NT2/D1 (cell line): ENCODE data around the gene AMELX.

ENCODE experiments used
- DNase-seq: peaks from one replicate; pipeline ENCODE4 v3.0.0-alpha.2; 2011; ENCODE audit warnings: low read depth, low spot score
- H3K27me3 ChIP-seq: 2 replicates; pipeline ENCODE4 v1.6.0; 2011; ENCODE audit warnings: mild to moderate bottlenecking; ENCODE audit not compliant: insufficient read length, insufficient read depth
- H3K36me3 ChIP-seq: 2 replicates; pipeline ENCODE4 v1.6.1; 2011; ENCODE audit warnings: mild to moderate bottlenecking, low read length, mixed read lengths; ENCODE audit not compliant: insufficient read depth, insufficient read length
- H3K4me1 ChIP-seq: 2 replicates; pipeline ENCODE4 v1.5.1; 2011; ENCODE audit not compliant: insufficient read depth, insufficient read length
- H3K4me3 ChIP-seq: 2 replicates; pipeline ENCODE4 v1.5.1; 2011; ENCODE audit warnings: low read depth; ENCODE audit not compliant: insufficient read length
- H3K9ac ChIP-seq: 2 replicates; pipeline ENCODE4 v1.6.0; 2011; ENCODE audit warnings: low read depth; ENCODE audit not compliant: insufficient read length
- H3K9me3 ChIP-seq: 2 replicates; pipeline ENCODE4 v1.5.1; 2011; ENCODE audit warnings: mild to moderate bottlenecking, low read length; ENCODE audit not compliant: insufficient read depth
- SUZ12 ChIP-seq: IDR thresholded peaks from 2 replicates; pipeline ENCODE4 v1.6.1; 2011; ENCODE audit not compliant: insufficient read length, insufficient read depth; ENCODE audit errors: extremely low read depth
- YY1 ChIP-seq: IDR thresholded peaks from 2 replicates; pipeline ENCODE4 v1.6.1; 2011; ENCODE audit not compliant: insufficient read length, insufficient read depth
- ZNF274 ChIP-seq: IDR thresholded peaks from 2 replicates; pipeline ENCODE4 v1.6.1; 2011; ENCODE audit warnings: mild to moderate bottlenecking, low read depth, low read length

The AMELX gene

GRCh38 chrX:11264925-11265324, 28.3 kb upstream of the AMELX start:
- H3K9me3 ChIP-seq = no peaks in the 10 kb centered on the region
- no peaks in the 10 kb centered on the region for H3K27me3 ChIP-seq
- no peak for DNase-seq
- no peaks in the 10 kb centered on the region for H3K36me3 ChIP-seq
- no peak overlapping the region for H3K9ac ChIP-seq
- H3K4me1 ChIP-seq = no peaks in the 10 kb centered on the region
- no peak for TF ChIP-seq SUZ12
- no peak for TF ChIP-seq YY1
- TF ChIP-seq ZNF274 = no peak
- H3K4me3 ChIP-seq = no peak overlapping the region

DNA sequence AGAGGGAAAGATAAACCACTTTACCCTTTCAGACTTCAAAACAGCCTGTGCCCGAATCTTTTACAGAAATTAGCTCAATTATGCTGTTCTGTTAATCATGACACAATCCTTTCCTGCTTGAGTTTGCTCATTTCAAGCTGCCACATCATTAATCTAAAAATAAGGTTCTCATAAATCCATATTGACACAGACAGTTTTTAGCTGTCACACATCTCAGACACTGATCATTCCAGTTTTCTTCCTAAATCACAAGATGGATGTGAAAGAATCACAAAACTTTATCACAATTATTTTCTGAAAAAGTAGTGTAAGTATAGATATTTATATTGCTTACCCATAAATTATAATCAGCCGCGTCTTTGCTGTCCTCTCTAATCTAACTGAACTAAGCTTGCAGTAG, 27.9 kb upstream of the AMELX start:
- no peak for DNase-seq
- H3K4me3 ChIP-seq = no peak overlapping the region
- TF ChIP-seq SUZ12 = no peak
- no peak for TF ChIP-seq YY1
- no peak for TF ChIP-seq ZNF274
- H3K27me3 ChIP-seq = no peaks in the 10 kb centered on the region
- no peaks in the 10 kb centered on the region for H3K4me1 ChIP-seq
- H3K9ac ChIP-seq = no peak overlapping the region
- no peaks in the 10 kb centered on the region for H3K36me3 ChIP-seq
- H3K9me3 ChIP-seq = no peaks in the 10 kb centered on the region

- Histone ChIP-seq H3K9me3 (no peaks in the 10 kb centered on the region), H3K4me1 (no peaks in the 10 kb centered on the region), H3K9ac (no peak overlapping the region), H3K36me3 (no peaks in the 10 kb centered on the region), H3K4me3 (no peak overlapping the region), H3K27me3 (no peaks in the 10 kb centered on the region)
- no peak for DNase-seq
- no peak for TF ChIP-seq YY1
- no peak for TF ChIP-seq ZNF274
- no peak for TF ChIP-seq SUZ12
Observed at GRCh38 chrX:11266573-11267003, 26.6 kb upstream of the AMELX start.

DNA sequence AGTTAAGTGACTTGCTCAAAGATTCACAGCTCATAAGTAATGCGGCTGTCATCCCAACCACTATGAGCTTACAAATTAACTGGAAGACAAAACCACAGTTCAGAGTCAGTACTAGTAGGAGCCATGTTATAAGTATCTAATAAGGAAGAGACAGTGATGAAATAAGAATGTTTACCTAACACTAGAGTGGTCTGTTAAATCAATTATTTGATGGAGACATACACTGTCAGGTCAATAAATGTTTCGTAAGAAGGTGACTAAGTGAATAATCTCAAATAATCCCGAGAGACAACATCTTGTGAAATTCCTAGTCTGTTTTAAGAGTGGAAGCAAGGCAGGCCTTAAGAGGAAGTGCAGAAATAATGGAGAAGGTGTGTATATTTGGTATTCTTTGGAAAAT, 25.8 kb upstream of the AMELX start:
- Histone ChIP-seq H3K9me3 (no peaks in the 10 kb centered on the region), H3K9ac (no peak overlapping the region), H3K36me3 (no peaks in the 10 kb centered on the region), H3K4me1 (no peaks in the 10 kb centered on the region), H3K27me3 (no peaks in the 10 kb centered on the region), H3K4me3 (no peak overlapping the region)
- TF ChIP-seq ZNF274 = no peak
- no peak for TF ChIP-seq SUZ12
- no peak for TF ChIP-seq YY1
- DNase-seq = no peak

DNA sequence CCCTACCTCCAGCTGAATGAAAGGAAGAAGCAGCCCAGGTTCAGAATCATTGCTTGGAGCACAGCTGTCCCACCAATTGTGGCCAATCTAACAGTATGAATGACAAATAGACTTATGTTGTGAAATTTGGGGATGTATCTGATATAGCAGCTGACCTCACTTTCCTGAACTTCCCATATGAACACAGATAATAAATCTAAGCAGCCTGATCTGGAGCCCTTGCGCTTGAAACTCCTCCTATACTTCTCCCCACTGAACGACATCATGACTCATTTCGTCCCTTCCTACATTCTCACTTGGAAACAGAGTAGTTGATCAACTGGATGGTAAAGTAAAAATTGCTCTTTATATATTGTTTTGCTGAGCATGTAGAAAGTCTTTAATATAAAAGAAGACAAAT, 24.2 kb upstream of the AMELX start:
- no peak for DNase-seq
- Histone ChIP-seq H3K36me3 (no peaks in the 10 kb centered on the region), H3K4me1 (no peaks in the 10 kb centered on the region), H3K9me3 (no peaks in the 10 kb centered on the region), H3K9ac (no peak overlapping the region), H3K4me3 (no peak overlapping the region), H3K27me3 (no peaks in the 10 kb centered on the region)
- TF ChIP-seq YY1 (no peak), ZNF274 (no peak), SUZ12 (no peak)

- no peak for DNase-seq
- Histone ChIP-seq H3K9me3 (no peaks in the 10 kb centered on the region), H3K4me3 (no peak overlapping the region), H3K4me1 (no peaks in the 10 kb centered on the region), H3K9ac (no peak overlapping the region), H3K27me3 (no peaks in the 10 kb centered on the region), H3K36me3 (no peaks in the 10 kb centered on the region)
- TF ChIP-seq SUZ12 (no peak), ZNF274 (no peak), YY1 (no peak)
Observed at GRCh38 chrX:11269996-11270395, 23.2 kb upstream of the AMELX start.

DNA sequence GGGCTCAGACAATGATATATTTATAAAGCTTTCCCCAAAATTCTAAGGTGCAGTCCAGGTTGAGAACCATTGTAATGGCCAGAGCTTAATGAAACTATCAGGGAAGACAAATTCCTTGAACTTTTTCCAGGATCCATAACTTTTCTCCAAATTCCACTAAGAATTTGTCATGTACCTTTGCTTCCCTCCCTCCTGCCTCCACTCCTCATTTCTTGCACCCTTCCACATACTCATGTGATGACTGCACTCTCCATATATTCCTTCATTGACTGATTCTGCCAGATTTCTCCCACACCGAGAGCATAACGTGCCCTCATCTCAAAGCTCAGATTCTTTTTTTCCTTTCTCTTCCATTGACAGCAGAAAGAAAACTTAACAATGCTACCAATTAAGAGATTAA, 20.9 kb upstream of the AMELX start:
- Histone ChIP-seq H3K27me3 (no peaks in the 10 kb centered on the region), H3K36me3 (no peaks in the 10 kb centered on the region), H3K4me1 (no peaks in the 10 kb centered on the region), H3K4me3 (no peak overlapping the region), H3K9me3 (no peaks in the 10 kb centered on the region), H3K9ac (no peak overlapping the region)
- no peak for TF ChIP-seq YY1
- DNase-seq = no peak

DNA sequence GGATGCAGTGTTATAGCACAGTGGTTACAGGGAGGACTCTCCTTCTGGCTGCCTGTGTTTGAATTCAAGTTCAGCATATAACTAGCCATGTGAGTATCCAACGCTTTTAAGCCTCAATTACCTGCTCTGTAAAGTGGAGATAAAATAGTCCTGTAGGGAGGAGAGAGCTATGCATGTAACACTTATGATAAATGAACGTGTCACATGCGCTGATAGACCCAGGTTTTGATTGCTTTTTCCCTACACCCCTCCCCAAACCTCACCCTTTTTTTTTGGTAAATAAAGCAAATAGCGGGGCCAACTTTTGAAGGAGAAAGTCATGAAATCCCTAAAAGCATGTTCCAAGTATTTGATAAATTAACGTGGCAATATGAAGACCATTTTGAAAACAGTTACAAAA, 20.4 kb upstream of the AMELX start:
- no peaks in the 10 kb centered on the region for H3K27me3 ChIP-seq
- DNase-seq = no peak
- no peak overlapping the region for H3K9ac ChIP-seq
- no peaks in the 10 kb centered on the region for H3K9me3 ChIP-seq
- H3K4me3 ChIP-seq = no peak overlapping the region
- no peaks in the 10 kb centered on the region for H3K36me3 ChIP-seq
- TF ChIP-seq ZNF274 (no peak), SUZ12 (no peak), YY1 (no peak)
- H3K4me1 ChIP-seq = no peaks in the 10 kb centered on the region
